ENCODE measurements around the gene CDH4.

The CDH4 gene

DNA sequence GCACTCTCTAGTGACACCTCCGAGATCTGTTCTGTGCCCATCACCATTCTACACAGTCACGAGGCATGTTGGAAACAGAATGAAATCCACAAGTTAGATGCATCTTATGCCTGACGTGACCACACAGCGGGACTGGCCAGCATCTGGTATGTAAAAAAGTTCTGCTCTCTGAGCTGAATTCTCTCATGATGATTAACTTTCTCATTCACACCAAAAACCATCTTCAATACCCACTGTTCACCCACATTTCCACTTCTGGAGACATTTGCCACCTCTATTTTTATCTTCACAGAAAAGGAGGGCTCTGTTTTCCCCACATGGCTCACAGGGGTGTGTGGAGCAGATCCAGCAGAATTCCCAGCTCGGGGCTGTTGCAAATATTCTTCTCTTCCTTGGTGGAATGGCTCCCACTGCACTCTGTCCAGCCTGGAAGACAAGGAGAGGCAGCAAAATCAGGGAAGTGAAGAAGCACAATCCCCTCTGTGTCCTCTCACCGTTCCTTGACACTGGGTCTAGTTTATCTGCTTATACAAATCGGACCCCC lies 510.2 kb downstream of the CDH4 start:
- H3K9ac ChIP-seq (ENCODE audit: low read depth in 1 of 2, low read length in 2 of 2) = no peak overlapping the region
- no peaks in the 10 kb centered on the region for H3K27me3 ChIP-seq (ENCODE audit: control insufficient read depth in 2 of 2, insufficient read depth in 2 of 2, low read length in 2 of 2)
- no peak overlapping the region for H3K27ac ChIP-seq (ENCODE audit: low read depth in 2 of 2, low read length in 2 of 2)
- no peaks in the 10 kb centered on the region for H3K36me3 ChIP-seq (ENCODE audit: control insufficient read depth in 2 of 2, insufficient read depth in 2 of 2, low read length in 2 of 2)
- H3K9me3 ChIP-seq (ENCODE audit: control insufficient read depth in 2 of 2, low read length in 2 of 2) = no peaks in the 10 kb centered on the region
- H3K4me1 ChIP-seq (ENCODE audit: control insufficient read depth in 2 of 2, insufficient read depth in 2 of 2, low read length in 2 of 2) = no peaks in the 10 kb centered on the region
- no peak overlapping the region for H3K4me3 ChIP-seq (ENCODE audit: low read length in 2 of 2)

GRCh38 chr20:61762886-61763739 lies 511.1 kb downstream of the CDH4 start:
- no peak overlapping the region for H3K27ac ChIP-seq (ENCODE audit: low read depth in 2 of 2, low read length in 2 of 2)
- H3K9me3 ChIP-seq (ENCODE audit: control insufficient read depth in 2 of 2, low read length in 2 of 2) = no peaks in the 10 kb centered on the region
- no peaks in the 10 kb centered on the region for H3K27me3 ChIP-seq (ENCODE audit: control insufficient read depth in 2 of 2, insufficient read depth in 2 of 2, low read length in 2 of 2)
- no peak overlapping the region for H3K9ac ChIP-seq (ENCODE audit: low read depth in 1 of 2, low read length in 2 of 2)
- H3K4me1 ChIP-seq (ENCODE audit: control insufficient read depth in 2 of 2, insufficient read depth in 2 of 2, low read length in 2 of 2) = no peaks in the 10 kb centered on the region
- no peak overlapping the region for H3K4me3 ChIP-seq (ENCODE audit: low read length in 2 of 2)
- H3K36me3 ChIP-seq (ENCODE audit: control insufficient read depth in 2 of 2, insufficient read depth in 2 of 2, low read length in 2 of 2) = no peaks in the 10 kb centered on the region

DNA sequence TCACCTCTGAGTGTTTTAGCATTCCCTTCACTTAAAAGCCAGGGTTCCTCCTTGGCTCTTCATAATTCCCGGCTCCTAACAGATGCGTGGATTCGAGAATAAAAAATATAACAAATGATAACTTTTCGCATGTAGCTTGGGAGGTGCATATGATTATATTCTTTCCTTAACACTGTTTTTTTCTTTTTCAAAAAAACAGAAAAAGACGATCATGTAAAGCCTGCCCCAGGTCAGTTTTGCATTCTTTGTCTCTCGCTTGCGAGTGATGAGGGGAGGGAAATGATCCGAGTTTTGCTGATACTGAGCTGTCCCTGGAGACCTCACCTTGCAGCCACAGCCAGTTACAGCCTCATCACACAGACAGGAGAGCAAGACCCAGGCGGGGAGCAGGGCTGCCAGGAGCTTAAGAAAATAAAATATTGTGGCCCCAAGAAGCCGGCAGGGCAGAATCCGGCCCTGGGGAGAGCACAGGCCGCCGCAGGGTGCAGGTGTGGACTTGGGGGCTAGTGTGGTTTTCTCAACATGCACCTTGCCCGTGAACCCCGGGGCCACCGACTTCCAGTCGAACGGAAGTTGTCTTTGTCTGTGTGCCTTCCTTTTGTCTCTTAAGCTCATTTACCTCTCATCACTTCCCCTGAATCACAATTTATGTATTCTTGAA lies 511.8 kb downstream of the CDH4 start:
- H3K36me3 ChIP-seq (ENCODE audit: control insufficient read depth in 2 of 2, insufficient read depth in 2 of 2, low read length in 2 of 2) = no peaks in the 10 kb centered on the region
- H3K27me3 ChIP-seq (ENCODE audit: control insufficient read depth in 2 of 2, insufficient read depth in 2 of 2, low read length in 2 of 2) = no peaks in the 10 kb centered on the region
- H3K4me3 ChIP-seq (ENCODE audit: low read length in 2 of 2) = no peak overlapping the region
- H3K4me1 ChIP-seq (ENCODE audit: control insufficient read depth in 2 of 2, insufficient read depth in 2 of 2, low read length in 2 of 2) = no peaks in the 10 kb centered on the region
- H3K27ac ChIP-seq (ENCODE audit: low read depth in 2 of 2, low read length in 2 of 2) = no peak overlapping the region
- H3K9ac ChIP-seq (ENCODE audit: low read depth in 1 of 2, low read length in 2 of 2) = no peak overlapping the region
- H3K9me3 ChIP-seq (ENCODE audit: control insufficient read depth in 2 of 2, low read length in 2 of 2) = no peaks in the 10 kb centered on the region

DNA sequence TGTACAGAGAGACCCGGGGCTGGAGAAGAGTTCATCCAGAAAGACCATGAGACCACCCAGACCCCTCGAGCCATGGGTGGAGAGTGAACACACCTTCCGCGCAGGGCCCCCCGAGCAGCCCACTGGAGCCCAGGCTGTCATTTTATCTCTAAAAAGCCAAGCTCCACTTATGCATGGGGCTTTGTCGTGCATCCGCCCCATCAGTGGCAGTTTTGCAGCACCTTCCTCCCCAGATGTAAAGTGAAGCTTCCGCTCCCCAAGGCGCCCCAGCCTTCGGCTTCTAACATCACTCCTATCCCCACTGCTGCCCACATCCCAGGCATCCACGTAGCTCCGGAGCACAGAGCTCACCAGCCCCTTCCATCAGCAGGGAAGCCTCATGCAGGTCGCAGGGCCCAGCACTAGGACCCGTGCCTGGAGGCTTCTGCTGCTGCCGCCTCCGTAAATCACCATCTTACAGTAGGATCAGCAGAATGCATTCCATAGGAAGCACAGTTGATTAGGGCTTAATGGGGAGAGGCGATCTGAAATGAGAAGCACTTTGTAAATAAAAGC lies 512.5 kb downstream of the CDH4 start:
- Histone ChIP-seq H3K4me1 (ENCODE audit: control insufficient read depth in 2 of 2, insufficient read depth in 2 of 2, low read length in 2 of 2) (no peaks in the 10 kb centered on the region), H3K9ac (ENCODE audit: low read depth in 1 of 2, low read length in 2 of 2) (no peak overlapping the region), H3K9me3 (ENCODE audit: control insufficient read depth in 2 of 2, low read length in 2 of 2) (no peaks in the 10 kb centered on the region), H3K4me3 (ENCODE audit: low read length in 2 of 2) (no peak overlapping the region), H3K27ac (ENCODE audit: low read depth in 2 of 2, low read length in 2 of 2) (no peak overlapping the region), H3K36me3 (ENCODE audit: control insufficient read depth in 2 of 2, insufficient read depth in 2 of 2, low read length in 2 of 2) (no peaks in the 10 kb centered on the region), H3K27me3 (ENCODE audit: control insufficient read depth in 2 of 2, insufficient read depth in 2 of 2, low read length in 2 of 2) (no peaks in the 10 kb centered on the region)

DNA sequence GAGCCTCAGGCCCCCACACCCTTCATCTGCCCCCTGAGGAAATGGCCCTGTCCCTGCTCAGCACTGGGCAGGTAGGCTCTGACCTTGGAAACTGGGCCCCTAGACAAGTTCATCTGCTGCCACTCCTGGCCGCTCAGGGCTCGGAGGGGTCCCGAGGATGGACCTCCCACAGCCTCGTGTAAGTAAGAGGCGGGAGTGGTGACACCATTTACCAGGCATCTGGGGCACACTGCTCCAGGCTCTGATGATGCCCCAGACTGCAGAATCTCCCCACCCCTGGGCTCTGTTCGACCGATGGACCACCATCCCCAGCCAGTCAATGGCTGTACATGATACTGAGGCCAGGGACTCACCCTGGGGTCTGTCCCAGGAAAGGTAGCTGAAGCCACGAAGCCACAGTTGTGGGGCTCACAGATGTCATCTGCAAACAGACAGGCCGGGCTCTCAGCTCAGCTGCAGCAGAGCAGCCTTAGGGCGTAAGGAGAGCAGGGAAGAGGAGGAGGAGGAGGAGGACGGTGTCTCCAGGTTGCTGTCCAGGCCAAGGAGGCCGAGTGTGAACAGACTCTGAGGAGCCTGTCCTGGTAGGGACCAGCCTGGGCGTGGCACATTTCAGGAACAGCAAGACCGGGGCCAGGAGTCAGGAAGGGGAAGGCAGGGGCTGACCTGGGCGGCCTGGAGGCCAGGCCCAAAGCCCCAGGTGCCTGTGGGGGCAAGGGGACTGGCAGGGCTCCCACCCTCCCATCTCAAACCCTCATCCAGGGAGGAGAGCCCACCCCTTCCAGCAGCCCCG lies 513.2 kb downstream of the CDH4 start:
- Histone ChIP-seq H3K27me3 (ENCODE audit: control insufficient read depth in 2 of 2, insufficient read depth in 2 of 2, low read length in 2 of 2) (no peaks in the 10 kb centered on the region), H3K27ac (ENCODE audit: low read depth in 2 of 2, low read length in 2 of 2) (no peak overlapping the region), H3K36me3 (ENCODE audit: control insufficient read depth in 2 of 2, insufficient read depth in 2 of 2, low read length in 2 of 2) (no peaks in the 10 kb centered on the region), H3K4me1 (ENCODE audit: control insufficient read depth in 2 of 2, insufficient read depth in 2 of 2, low read length in 2 of 2) (no peaks in the 10 kb centered on the region), H3K4me3 (ENCODE audit: low read length in 2 of 2) (no peak overlapping the region), H3K9me3 (ENCODE audit: control insufficient read depth in 2 of 2, low read length in 2 of 2) (no peaks in the 10 kb centered on the region), H3K9ac (ENCODE audit: low read depth in 1 of 2, low read length in 2 of 2) (no peak overlapping the region)

GRCh38 chr20:61765871-61766654 lies 514.0 kb downstream of the CDH4 start:
- Histone ChIP-seq H3K27ac (ENCODE audit: low read depth in 2 of 2, low read length in 2 of 2) (no peak overlapping the region), H3K36me3 (ENCODE audit: control insufficient read depth in 2 of 2, insufficient read depth in 2 of 2, low read length in 2 of 2) (no peaks in the 10 kb centered on the region), H3K4me1 (ENCODE audit: control insufficient read depth in 2 of 2, insufficient read depth in 2 of 2, low read length in 2 of 2) (no peaks in the 10 kb centered on the region), H3K27me3 (ENCODE audit: control insufficient read depth in 2 of 2, insufficient read depth in 2 of 2, low read length in 2 of 2) (no peaks in the 10 kb centered on the region), H3K4me3 (ENCODE audit: low read length in 2 of 2) (no peak overlapping the region), H3K9me3 (ENCODE audit: control insufficient read depth in 2 of 2, low read length in 2 of 2) (no peaks in the 10 kb centered on the region), H3K9ac (ENCODE audit: low read depth in 1 of 2, low read length in 2 of 2) (no peak overlapping the region)

DNA sequence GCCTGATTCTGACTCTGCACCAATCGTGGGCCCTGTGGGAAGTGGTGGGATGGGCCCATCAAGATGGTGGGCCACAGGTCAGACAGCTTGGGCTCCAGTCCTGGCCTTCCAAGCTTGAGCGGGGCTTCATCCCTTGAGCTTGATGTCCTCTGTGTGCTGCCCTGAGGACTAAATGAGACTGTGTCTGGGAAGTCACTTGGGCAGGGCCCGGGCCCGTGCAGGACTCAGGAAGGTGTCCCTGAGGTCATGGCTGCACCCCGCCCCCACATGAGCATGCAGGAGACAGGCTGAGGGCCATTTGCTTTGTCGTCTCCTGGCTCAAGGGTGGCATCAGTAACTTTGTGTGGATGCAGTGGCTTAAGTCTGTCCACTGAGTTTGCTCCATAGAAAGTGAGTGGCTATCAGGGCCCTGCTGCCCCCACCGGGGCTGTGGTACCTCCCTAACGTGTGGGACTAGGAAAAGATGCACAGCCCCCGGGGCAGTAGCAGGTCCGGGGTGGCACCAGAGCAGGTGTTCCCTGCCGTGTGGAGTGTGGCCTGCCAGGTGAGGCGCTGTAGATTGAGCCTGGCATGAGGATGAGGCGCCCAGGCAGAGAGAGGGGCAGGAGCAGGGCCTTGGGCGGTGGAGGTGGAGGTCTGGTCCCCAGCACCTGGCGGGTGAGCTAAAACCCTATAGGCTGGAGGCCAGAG lies 515.0 kb downstream of the CDH4 start:
- no peaks in the 10 kb centered on the region for H3K27me3 ChIP-seq (ENCODE audit: control insufficient read depth in 2 of 2, insufficient read depth in 2 of 2, low read length in 2 of 2)
- no peaks in the 10 kb centered on the region for H3K9me3 ChIP-seq (ENCODE audit: control insufficient read depth in 2 of 2, low read length in 2 of 2)
- H3K4me1 ChIP-seq (ENCODE audit: control insufficient read depth in 2 of 2, insufficient read depth in 2 of 2, low read length in 2 of 2) = no peaks in the 10 kb centered on the region
- H3K9ac ChIP-seq (ENCODE audit: low read depth in 1 of 2, low read length in 2 of 2) = no peak overlapping the region
- no peak overlapping the region for H3K4me3 ChIP-seq (ENCODE audit: low read length in 2 of 2)
- H3K27ac ChIP-seq (ENCODE audit: low read depth in 2 of 2, low read length in 2 of 2) = no peak overlapping the region
- no peaks in the 10 kb centered on the region for H3K36me3 ChIP-seq (ENCODE audit: control insufficient read depth in 2 of 2, insufficient read depth in 2 of 2, low read length in 2 of 2)

GRCh38 chr20:61767761-61768494 lies 515.9 kb downstream of the CDH4 start:
- Histone ChIP-seq H3K9ac (ENCODE audit: low read depth in 1 of 2, low read length in 2 of 2) (no peak overlapping the region), H3K4me1 (ENCODE audit: control insufficient read depth in 2 of 2, insufficient read depth in 2 of 2, low read length in 2 of 2) (no peaks in the 10 kb centered on the region), H3K9me3 (ENCODE audit: control insufficient read depth in 2 of 2, low read length in 2 of 2) (no peaks in the 10 kb centered on the region), H3K36me3 (ENCODE audit: control insufficient read depth in 2 of 2, insufficient read depth in 2 of 2, low read length in 2 of 2) (no peaks in the 10 kb centered on the region), H3K4me3 (ENCODE audit: low read length in 2 of 2) (no peak overlapping the region), H3K27me3 (ENCODE audit: control insufficient read depth in 2 of 2, insufficient read depth in 2 of 2, low read length in 2 of 2) (no peaks in the 10 kb centered on the region), H3K27ac (ENCODE audit: low read depth in 2 of 2, low read length in 2 of 2) (no peak overlapping the region)

All from mucosa of rectum (tissue), 2 donors.